ENCODE measurements around the gene CCDC88B.

CCDC88B gene

GRCh38 chr11:64294774-64295173 is 45.2 kb upstream of the CCDC88B start:
- no peaks in the 10 kb centered on the region for H3K27me3 ChIP-seq (ENCODE audit: low read length)

GRCh38 chr11:64295760-64296159 is 44.2 kb upstream of the CCDC88B start:
- H3K27me3 ChIP-seq (ENCODE audit: low read length), result no peaks in the 10 kb centered on the region

More at GRCh38 chr11:64294774-64295173, 45.2 kb upstream of the CCDC88B start:
- Histone ChIP-seq H3F3A (ENCODE audit: insufficient read depth) (no peaks in the 10 kb centered on the region), H2AFZ (ENCODE audit: low read depth, low read length, severe bottlenecking) (no peak overlapping the region), H3K4me2 (ENCODE audit: low read depth, low read length, poor library complexity, severe bottlenecking) (no peak overlapping the region), H3K36me3 (ENCODE audit: low read length) (no peaks in the 10 kb centered on the region), H4K20me1 (ENCODE audit: low read depth, low read length) (no peaks in the 10 kb centered on the region), H3K9me3 (ENCODE audit: insufficient read depth, low read length) (no peaks in the 10 kb centered on the region), H3K9me2 (replicated peaks; ENCODE audit: insufficient read depth, low read length) (no peaks in the 10 kb centered on the region), H3K79me2 (ENCODE audit: insufficient read depth, low read length) (no peaks in the 10 kb centered on the region), H3K9ac (ENCODE audit: low read length) (no peak overlapping the region), H3K4me3 (ENCODE audit: insufficient read depth, low read length, poor library complexity, severe bottlenecking) (no peak overlapping the region), H3K27ac (ENCODE audit: low read depth, low read length) (no peak overlapping the region)
- TF ChIP-seq, protein P1, sequence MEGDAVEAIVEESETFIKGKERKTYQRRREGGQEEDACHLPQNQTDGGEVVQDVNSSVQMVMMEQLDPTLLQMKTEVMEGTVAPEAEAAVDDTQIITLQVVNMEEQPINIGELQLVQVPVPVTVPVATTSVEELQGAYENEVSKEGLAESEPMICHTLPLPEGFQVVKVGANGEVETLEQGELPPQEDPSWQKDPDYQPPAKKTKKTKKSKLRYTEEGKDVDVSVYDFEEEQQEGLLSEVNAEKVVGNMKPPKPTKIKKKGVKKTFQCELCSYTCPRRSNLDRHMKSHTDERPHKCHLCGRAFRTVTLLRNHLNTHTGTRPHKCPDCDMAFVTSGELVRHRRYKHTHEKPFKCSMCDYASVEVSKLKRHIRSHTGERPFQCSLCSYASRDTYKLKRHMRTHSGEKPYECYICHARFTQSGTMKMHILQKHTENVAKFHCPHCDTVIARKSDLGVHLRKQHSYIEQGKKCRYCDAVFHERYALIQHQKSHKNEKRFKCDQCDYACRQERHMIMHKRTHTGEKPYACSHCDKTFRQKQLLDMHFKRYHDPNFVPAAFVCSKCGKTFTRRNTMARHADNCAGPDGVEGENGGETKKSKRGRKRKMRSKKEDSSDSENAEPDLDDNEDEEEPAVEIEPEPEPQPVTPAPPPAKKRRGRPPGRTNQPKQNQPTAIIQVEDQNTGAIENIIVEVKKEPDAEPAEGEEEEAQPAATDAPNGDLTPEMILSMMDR (IDR thresholded peaks at IDR 0.05; ENCODE audit: insufficient read depth, low read length, poor library complexity, severe bottlenecking), result no peak
- no peak for TF ChIP-seq EZH2phosphoT487 (conservative IDR thresholded peaks at IDR 0.05; ENCODE audit: low read length)

GRCh38 chr11:64296236-64296635 is 43.8 kb upstream of the CCDC88B start:
- Histone ChIP-seq H3K36me3 (ENCODE audit: low read length) (no peaks in the 10 kb centered on the region), H4K20me1 (ENCODE audit: low read depth, low read length) (no peaks in the 10 kb centered on the region), H3K4me2 (ENCODE audit: low read depth, low read length, poor library complexity, severe bottlenecking) (no peak overlapping the region), H3K27ac (ENCODE audit: low read depth, low read length) (no peak overlapping the region), H3F3A (ENCODE audit: insufficient read depth) (no peaks in the 10 kb centered on the region), H3K9me3 (ENCODE audit: insufficient read depth, low read length) (no peaks in the 10 kb centered on the region), H3K4me3 (ENCODE audit: insufficient read depth, low read length, poor library complexity, severe bottlenecking) (no peak overlapping the region), H2AFZ (ENCODE audit: low read depth, low read length, severe bottlenecking) (no peak overlapping the region), H3K79me2 (ENCODE audit: insufficient read depth, low read length) (no peaks in the 10 kb centered on the region), H3K27me3 (ENCODE audit: low read length) (no peaks in the 10 kb centered on the region), H3K9me2 (replicated peaks; ENCODE audit: insufficient read depth, low read length) (no peaks in the 10 kb centered on the region), H3K9ac (ENCODE audit: low read length) (no peak overlapping the region)
- no peak for TF ChIP-seq EZH2phosphoT487 (conservative IDR thresholded peaks at IDR 0.05; ENCODE audit: low read length)
- TF ChIP-seq, protein P1 (IDR thresholded peaks at IDR 0.05; ENCODE audit: insufficient read depth, low read length, poor library complexity, severe bottlenecking), result no peak

More at GRCh38 chr11:64295760-64296159, 44.2 kb upstream of the CCDC88B start:
- no peak overlapping the region for H3K9ac ChIP-seq (ENCODE audit: low read length)
- H3F3A ChIP-seq (ENCODE audit: insufficient read depth), result no peaks in the 10 kb centered on the region
- no peak for TF ChIP-seq EZH2phosphoT487 (conservative IDR thresholded peaks at IDR 0.05; ENCODE audit: low read length)
- TF ChIP-seq, protein P1 (IDR thresholded peaks at IDR 0.05; ENCODE audit: insufficient read depth, low read length, poor library complexity, severe bottlenecking), result no peak
- H3K36me3 ChIP-seq (ENCODE audit: low read length), result no peaks in the 10 kb centered on the region
- no peaks in the 10 kb centered on the region for H3K9me2 ChIP-seq (replicated peaks; ENCODE audit: insufficient read depth, low read length)
- no peak overlapping the region for H3K4me3 ChIP-seq (ENCODE audit: insufficient read depth, low read length, poor library complexity, severe bottlenecking)
- no peak overlapping the region for H3K27ac ChIP-seq (ENCODE audit: low read depth, low read length)
- H4K20me1 ChIP-seq (ENCODE audit: low read depth, low read length), result no peaks in the 10 kb centered on the region
- H3K4me2 ChIP-seq (ENCODE audit: low read depth, low read length, poor library complexity, severe bottlenecking), result no peak overlapping the region
- H2AFZ ChIP-seq (ENCODE audit: low read depth, low read length, severe bottlenecking), result no peak overlapping the region
- H3K79me2 ChIP-seq (ENCODE audit: insufficient read depth, low read length), result no peaks in the 10 kb centered on the region
- no peaks in the 10 kb centered on the region for H3K9me3 ChIP-seq (ENCODE audit: insufficient read depth, low read length)

Measured in SU-DHL-6 (cell line).